HEK293 (cell line): ENCODE data around the gene OR1F1.

Experiments
- HOXA7 ChIP-seq: sonication (generic); formaldehyde crosslinking; IDR thresholded peaks from 2 replicates; pipeline ENCODE4 v1.8.1; 2022; ENCODE audit warnings: missing genetic modification reagents, borderline replicate concordance
- HOXC10 ChIP-seq: sonication (generic); formaldehyde crosslinking; IDR thresholded peaks from 2 replicates; pipeline ENCODE4 v1.8.1; 2023; ENCODE audit warnings: mild to moderate bottlenecking, missing genetic modification reagents
- KLF7 ChIP-seq: fragments of 450-650 bp; formaldehyde crosslinking; IDR thresholded peaks from 2 replicates; pipeline ENCODE4 v1.5.1; 2016; ENCODE audit warnings: missing biosample characterization, missing genetic modification characterization, borderline replicate concordance
- MZF1 ChIP-seq: fragments of 450-650 bp; formaldehyde crosslinking; IDR thresholded peaks from 2 replicates; pipeline ENCODE4 v1.5.1; 2017; ENCODE audit warnings: missing biosample characterization, missing genetic modification characterization, borderline replicate concordance
- REPIN1 ChIP-seq: fragments of 450-650 bp; formaldehyde crosslinking; IDR thresholded peaks from 2 replicates; pipeline ENCODE4 v1.5.1; 2017; ENCODE audit warnings: missing biosample characterization, missing genetic modification characterization, low read depth
- SP2 ChIP-seq: fragments of 450-650 bp; formaldehyde crosslinking; IDR thresholded peaks from 2 replicates; pipeline ENCODE4 v1.5.1; 2016; ENCODE audit warnings: missing biosample characterization, missing genetic modification characterization
- ZBTB1 ChIP-seq: fragments of 450-650 bp; formaldehyde crosslinking; IDR thresholded peaks from 2 replicates; pipeline ENCODE4 v1.5.1; 2016; ENCODE audit warnings: missing biosample characterization, missing genetic modification characterization
- ZBTB17 ChIP-seq: fragments of 450-650 bp; formaldehyde crosslinking; IDR thresholded peaks from 2 replicates; pipeline ENCODE4 v1.5.1; 2016; ENCODE audit warnings: missing biosample characterization, missing genetic modification characterization
- ZBTB21 ChIP-seq: fragments of 450-650 bp; formaldehyde crosslinking; IDR thresholded peaks from 2 replicates; pipeline ENCODE4 v1.5.1; 2017; ENCODE audit warnings: missing biosample characterization, missing genetic modification characterization
- ZBTB8A ChIP-seq: fragments of 450-650 bp; formaldehyde crosslinking; IDR thresholded peaks from 2 replicates; pipeline ENCODE4 v1.5.1; 2016; ENCODE audit warnings: missing biosample characterization, missing genetic modification characterization
- ZFP37 ChIP-seq: fragments of 450-650 bp; formaldehyde crosslinking; IDR thresholded peaks from 2 replicates; pipeline ENCODE4 v1.5.1; 2016; ENCODE audit warnings: missing biosample characterization, missing genetic modification characterization
- ZNF2 ChIP-seq: fragments of 450-650 bp; formaldehyde crosslinking; IDR thresholded peaks from 2 replicates; pipeline ENCODE4 v1.5.1; 2016; ENCODE audit warnings: missing biosample characterization, missing genetic modification characterization
- ZNF211 ChIP-seq: fragments of 450-650 bp; formaldehyde crosslinking; IDR thresholded peaks from 2 replicates; pipeline ENCODE4 v1.5.1; 2016; ENCODE audit warnings: low read depth, missing biosample characterization, missing genetic modification characterization
- ZNF274 ChIP-seq, 2 experiments: fragments of 200-500 bp in 1 of 2; fragments of 450-650 bp in 1 of 2; sonication (Bioruptor generic) in 1 of 2; formaldehyde crosslinking in 1 of 2; IDR thresholded peaks; 2 replicates each; pipeline versions ENCODE4 v1.5.1 to v1.6.1; 2014 to 2016; ENCODE audit warnings: borderline replicate concordance in 1 of 2, inconsistent platforms in 1 of 2, low read length in 1 of 2, missing biosample characterization in 1 of 2, missing genetic modification characterization in 1 of 2
- ZNF335 ChIP-seq: fragments of 450-650 bp; formaldehyde crosslinking; conservative IDR thresholded peaks from 2 replicates; pipeline ENCODE4 v1.5.1; 2016; ENCODE audit warnings: missing biosample characterization, missing genetic modification characterization
- ZNF530 ChIP-seq: fragments of 450-650 bp; formaldehyde crosslinking; IDR thresholded peaks from 2 replicates; pipeline ENCODE4 v1.5.1; 2016; ENCODE audit warnings: low read depth, missing biosample characterization, missing genetic modification characterization
- ZNF549 ChIP-seq: fragments of 450-650 bp; IDR thresholded peaks from 2 replicates; pipeline ENCODE4 v1.5.1; 2018; ENCODE audit warnings: missing biosample characterization, missing genetic modification characterization, mild to moderate bottlenecking, inconsistent platforms, moderate library complexity
- TF ChIP-seq, protein P1 (sequence below): fragments of 450-650 bp; formaldehyde crosslinking; conservative IDR thresholded peaks from 2 replicates; pipeline ENCODE4 v1.5.1; 2016; ENCODE audit warnings: low read depth, missing biosample characterization, missing genetic modification characterization
- TF ChIP-seq, protein P2 (sequence below): fragments of 450-650 bp; formaldehyde crosslinking; IDR thresholded peaks from 2 replicates; pipeline ENCODE4 v1.5.1; 2016; ENCODE audit warnings: missing biosample characterization, missing genetic modification characterization
- TF ChIP-seq, protein P3 (sequence below): fragments of 450-650 bp; formaldehyde crosslinking; IDR thresholded peaks from 2 replicates; pipeline ENCODE4 v1.5.1; 2016; ENCODE audit warnings: missing biosample characterization, missing genetic modification characterization
- TF ChIP-seq, protein P4 (sequence below): fragments of 450-650 bp; formaldehyde crosslinking; IDR thresholded peaks from 2 replicates; pipeline ENCODE4; 2016; ENCODE audit warnings: missing biosample characterization, missing genetic modification characterization
- TF ChIP-seq, protein P5 (sequence below): fragments of 450-650 bp; formaldehyde crosslinking; IDR thresholded peaks from 2 replicates; pipeline ENCODE4 v1.5.1; 2017; ENCODE audit warnings: missing biosample characterization, missing genetic modification characterization
- TF ChIP-seq, protein P6 (sequence below): fragments of 450-650 bp; formaldehyde crosslinking; IDR thresholded peaks from 2 replicates; pipeline ENCODE4 v1.5.1; 2016; ENCODE audit warnings: missing biosample characterization, missing genetic modification characterization
- TF ChIP-seq, protein P7 (sequence below): fragments of 450-650 bp; formaldehyde crosslinking; IDR thresholded peaks from 2 replicates; pipeline ENCODE4 v1.5.1; 2016; ENCODE audit warnings: missing biosample characterization, missing genetic modification characterization
- TF ChIP-seq, protein P8 (sequence below): fragments of 450-650 bp; formaldehyde crosslinking; optimal IDR thresholded peaks from 2 replicates; pipeline ENCODE3; 2016; ENCODE audit warnings: missing biosample characterization, mild to moderate bottlenecking, missing genetic modification characterization

OR1F1 gene

DNA sequence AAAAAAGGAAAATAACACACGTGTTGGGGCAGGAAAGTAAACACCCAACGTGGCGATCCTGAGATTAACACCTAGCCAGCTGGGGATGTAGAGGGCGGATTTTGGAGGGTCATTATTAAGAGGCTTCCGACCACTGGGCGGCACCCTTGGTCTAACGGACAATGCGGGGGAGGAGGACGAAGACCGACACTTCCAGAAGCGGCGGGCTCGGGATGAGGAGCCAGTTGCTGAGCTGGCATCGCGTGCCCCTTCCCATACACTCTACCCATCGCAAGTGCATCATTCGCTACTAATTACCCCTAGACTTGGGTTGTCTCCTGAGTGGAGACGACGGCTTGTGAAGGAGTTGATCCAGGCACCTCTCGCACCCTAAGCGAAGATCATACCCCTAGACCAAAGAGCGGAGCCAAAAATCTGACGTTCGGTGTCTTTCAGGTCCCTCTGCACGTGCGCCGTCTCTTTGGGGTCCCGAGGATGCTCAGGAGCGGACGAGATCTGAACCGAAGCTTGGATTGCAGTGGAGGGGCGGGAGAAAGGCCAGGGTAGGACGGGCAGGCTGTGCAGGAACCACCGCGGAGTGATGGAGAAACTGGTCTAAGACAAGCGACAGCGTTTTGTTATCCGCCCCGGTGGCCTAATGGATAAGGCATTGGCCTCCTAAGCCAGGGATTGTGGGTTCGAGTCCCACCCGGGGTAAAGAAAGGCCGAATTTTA lies 35.6 kb upstream of the OR1F1 start (continued):
- TF ChIP-seq, protein P1, sequence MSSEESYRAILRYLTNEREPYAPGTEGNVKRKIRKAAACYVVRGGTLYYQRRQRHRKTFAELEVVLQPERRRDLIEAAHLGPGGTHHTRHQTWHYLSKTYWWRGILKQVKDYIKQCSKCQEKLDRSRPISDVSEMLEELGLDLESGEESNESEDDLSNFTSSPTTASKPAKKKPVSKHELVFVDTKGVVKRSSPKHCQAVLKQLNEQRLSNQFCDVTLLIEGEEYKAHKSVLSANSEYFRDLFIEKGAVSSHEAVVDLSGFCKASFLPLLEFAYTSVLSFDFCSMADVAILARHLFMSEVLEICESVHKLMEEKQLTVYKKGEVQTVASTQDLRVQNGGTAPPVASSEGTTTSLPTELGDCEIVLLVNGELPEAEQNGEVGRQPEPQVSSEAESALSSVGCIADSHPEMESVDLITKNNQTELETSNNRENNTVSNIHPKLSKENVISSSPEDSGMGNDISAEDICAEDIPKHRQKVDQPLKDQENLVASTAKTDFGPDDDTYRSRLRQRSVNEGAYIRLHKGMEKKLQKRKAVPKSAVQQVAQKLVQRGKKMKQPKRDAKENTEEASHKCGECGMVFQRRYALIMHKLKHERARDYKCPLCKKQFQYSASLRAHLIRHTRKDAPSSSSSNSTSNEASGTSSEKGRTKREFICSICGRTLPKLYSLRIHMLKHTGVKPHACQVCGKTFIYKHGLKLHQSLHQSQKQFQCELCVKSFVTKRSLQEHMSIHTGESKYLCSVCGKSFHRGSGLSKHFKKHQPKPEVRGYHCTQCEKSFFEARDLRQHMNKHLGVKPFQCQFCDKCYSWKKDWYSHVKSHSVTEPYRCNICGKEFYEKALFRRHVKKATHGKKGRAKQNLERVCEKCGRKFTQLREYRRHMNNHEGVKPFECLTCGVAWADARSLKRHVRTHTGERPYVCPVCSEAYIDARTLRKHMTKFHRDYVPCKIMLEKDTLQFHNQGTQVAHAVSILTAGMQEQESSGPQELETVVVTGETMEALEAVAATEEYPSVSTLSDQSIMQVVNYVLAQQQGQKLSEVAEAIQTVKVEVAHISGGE (tag by site-specific recombination) = peak; percentile 28; the same call in 1 of the 2 replicates
- TF ChIP-seq MZF1 (tag by site-specific recombination) (peak; percentile 19; the same call in 1 of the 2 replicates), ZNF274 (IDR thresholded peaks at IDR 0.05; ENCODE audit: low read length) (no peak), ZNF274 (tag by site-specific recombination; IDR thresholded peaks at IDR 0.05; ENCODE audit: borderline replicate concordance) (no peak), HOXC10 (CRISPR knock-in tag) (no peak), ZFP37 (tag by site-specific recombination) (peak; percentile 89), ZBTB17 (tag by site-specific recombination) (peak; percentile 99), ZNF549 (no peak), ZBTB8A (tag by site-specific recombination) (no peak; the same call in none of the 2 replicates), REPIN1 (tag by site-specific recombination) (peak; percentile 79), ZNF335 (tag by site-specific recombination) (peak; percentile 75), ZBTB1 (tag by site-specific recombination) (peak; percentile 94), ZNF211 (tag by site-specific recombination) (no peak), ZBTB21 (tag by site-specific recombination) (peak; percentile 53; the same call in 1 of the 2 replicates), SP2 (tag by site-specific recombination) (peak; percentile 69), KLF7 (peak; percentile 82; the same call in 1 of the 2 replicates), ZNF530 (no peak), ZNF2 (tag by site-specific recombination) (peak; percentile 95), HOXA7 (CRISPR knock-in tag) (no peak)
- TF ChIP-seq, protein P2, sequence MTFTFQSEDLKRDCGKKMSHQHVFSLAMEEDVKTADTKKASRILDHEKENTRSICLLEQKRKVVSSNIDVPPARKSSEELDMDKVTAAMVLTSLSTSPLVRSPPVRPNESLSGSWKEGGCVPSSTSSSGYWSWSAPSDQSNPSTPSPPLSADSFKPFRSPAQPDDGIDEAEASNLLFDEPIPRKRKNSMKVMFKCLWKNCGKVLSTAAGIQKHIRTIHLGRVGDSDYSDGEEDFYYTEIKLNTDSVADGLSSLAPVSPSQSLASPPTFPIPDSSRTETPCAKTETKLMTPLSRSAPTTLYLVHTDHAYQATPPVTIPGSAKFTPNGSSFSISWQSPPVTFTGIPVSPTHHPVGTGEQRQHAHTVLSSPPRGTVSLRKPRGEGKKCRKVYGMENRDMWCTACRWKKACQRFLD (tag by site-specific recombination) = no peak
- TF ChIP-seq, protein P3, sequence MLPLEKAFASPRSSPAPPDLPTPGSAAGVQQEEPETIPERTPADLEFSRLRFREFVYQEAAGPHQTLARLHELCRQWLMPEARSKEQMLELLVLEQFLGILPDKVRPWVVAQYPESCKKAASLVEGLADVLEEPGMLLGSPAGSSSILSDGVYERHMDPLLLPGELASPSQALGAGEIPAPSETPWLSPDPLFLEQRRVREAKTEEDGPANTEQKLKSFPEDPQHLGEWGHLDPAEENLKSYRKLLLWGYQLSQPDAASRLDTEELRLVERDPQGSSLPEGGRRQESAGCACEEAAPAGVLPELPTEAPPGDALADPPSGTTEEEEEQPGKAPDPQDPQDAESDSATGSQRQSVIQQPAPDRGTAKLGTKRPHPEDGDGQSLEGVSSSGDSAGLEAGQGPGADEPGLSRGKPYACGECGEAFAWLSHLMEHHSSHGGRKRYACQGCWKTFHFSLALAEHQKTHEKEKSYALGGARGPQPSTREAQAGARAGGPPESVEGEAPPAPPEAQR = peak; percentile 76; the same call in 1 of the 2 replicates
- TF ChIP-seq, protein P4, sequence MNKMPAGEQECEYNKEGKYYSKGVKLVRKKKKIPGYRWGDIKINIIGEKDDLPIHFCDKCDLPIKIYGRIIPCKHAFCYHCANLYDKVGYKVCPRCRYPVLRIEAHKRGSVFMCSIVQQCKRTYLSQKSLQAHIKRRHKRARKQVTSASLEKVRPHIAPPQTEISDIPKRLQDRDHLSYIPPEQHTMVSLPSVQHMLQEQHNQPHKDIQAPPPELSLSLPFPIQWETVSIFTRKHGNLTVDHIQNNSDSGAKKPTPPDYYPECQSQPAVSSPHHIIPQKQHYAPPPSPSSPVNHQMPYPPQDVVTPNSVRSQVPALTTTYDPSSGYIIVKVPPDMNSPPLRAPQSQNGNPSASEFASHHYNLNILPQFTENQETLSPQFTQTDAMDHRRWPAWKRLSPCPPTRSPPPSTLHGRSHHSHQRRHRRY (tag by site-specific recombination) = no peak
- TF ChIP-seq, protein P5, sequence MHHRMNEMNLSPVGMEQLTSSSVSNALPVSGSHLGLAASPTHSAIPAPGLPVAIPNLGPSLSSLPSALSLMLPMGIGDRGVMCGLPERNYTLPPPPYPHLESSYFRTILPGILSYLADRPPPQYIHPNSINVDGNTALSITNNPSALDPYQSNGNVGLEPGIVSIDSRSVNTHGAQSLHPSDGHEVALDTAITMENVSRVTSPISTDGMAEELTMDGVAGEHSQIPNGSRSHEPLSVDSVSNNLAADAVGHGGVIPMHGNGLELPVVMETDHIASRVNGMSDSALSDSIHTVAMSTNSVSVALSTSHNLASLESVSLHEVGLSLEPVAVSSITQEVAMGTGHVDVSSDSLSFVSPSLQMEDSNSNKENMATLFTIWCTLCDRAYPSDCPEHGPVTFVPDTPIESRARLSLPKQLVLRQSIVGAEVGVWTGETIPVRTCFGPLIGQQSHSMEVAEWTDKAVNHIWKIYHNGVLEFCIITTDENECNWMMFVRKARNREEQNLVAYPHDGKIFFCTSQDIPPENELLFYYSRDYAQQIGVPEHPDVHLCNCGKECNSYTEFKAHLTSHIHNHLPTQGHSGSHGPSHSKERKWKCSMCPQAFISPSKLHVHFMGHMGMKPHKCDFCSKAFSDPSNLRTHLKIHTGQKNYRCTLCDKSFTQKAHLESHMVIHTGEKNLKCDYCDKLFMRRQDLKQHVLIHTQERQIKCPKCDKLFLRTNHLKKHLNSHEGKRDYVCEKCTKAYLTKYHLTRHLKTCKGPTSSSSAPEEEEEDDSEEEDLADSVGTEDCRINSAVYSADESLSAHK = peak; percentile 54
- TF ChIP-seq, protein P6, sequence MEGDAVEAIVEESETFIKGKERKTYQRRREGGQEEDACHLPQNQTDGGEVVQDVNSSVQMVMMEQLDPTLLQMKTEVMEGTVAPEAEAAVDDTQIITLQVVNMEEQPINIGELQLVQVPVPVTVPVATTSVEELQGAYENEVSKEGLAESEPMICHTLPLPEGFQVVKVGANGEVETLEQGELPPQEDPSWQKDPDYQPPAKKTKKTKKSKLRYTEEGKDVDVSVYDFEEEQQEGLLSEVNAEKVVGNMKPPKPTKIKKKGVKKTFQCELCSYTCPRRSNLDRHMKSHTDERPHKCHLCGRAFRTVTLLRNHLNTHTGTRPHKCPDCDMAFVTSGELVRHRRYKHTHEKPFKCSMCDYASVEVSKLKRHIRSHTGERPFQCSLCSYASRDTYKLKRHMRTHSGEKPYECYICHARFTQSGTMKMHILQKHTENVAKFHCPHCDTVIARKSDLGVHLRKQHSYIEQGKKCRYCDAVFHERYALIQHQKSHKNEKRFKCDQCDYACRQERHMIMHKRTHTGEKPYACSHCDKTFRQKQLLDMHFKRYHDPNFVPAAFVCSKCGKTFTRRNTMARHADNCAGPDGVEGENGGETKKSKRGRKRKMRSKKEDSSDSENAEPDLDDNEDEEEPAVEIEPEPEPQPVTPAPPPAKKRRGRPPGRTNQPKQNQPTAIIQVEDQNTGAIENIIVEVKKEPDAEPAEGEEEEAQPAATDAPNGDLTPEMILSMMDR = peak; percentile 93
- TF ChIP-seq, protein P7, sequence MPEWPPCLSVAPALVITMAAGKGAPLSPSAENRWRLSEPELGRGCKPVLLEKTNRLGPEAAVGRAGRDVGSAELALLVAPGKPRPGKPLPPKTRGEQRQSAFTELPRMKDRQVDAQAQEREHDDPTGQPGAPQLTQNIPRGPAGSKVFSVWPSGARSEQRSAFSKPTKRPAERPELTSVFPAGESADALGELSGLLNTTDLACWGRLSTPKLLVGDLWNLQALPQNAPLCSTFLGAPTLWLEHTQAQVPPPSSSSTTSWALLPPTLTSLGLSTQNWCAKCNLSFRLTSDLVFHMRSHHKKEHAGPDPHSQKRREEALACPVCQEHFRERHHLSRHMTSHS = no peak
- TF ChIP-seq, protein P8, sequence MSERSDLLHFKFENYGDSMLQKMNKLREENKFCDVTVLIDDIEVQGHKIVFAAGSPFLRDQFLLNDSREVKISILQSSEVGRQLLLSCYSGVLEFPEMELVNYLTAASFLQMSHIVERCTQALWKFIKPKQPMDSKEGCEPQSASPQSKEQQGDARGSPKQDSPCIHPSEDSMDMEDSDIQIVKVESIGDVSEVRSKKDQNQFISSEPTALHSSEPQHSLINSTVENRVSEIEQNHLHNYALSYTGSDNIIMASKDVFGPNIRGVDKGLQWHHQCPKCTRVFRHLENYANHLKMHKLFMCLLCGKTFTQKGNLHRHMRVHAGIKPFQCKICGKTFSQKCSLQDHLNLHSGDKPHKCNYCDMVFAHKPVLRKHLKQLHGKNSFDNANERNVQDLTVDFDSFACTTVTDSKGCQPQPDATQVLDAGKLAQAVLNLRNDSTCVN (tag by site-specific recombination) = peak; percentile 55
